22Rv1 (cell line): Measurements from ENCODE around the gene TMEM208.
A peak's percentile ranks its signal among the peaks of the same experiment; 100 is the strongest.

ENCODE experiments used
- CTCF ChIP-seq: fragments of 450-650 bp; IDR thresholded peaks from 2 replicates; pipeline ENCODE4 v1.5.1; 2017; ENCODE audit warnings: mild to moderate bottlenecking
- ZFX ChIP-seq: fragments of 450-650 bp; IDR thresholded peaks from 2 replicates; pipeline ENCODE4 v1.6.1; 2017; ENCODE audit warnings: antibody characterized with exemption, borderline replicate concordance

DNA sequence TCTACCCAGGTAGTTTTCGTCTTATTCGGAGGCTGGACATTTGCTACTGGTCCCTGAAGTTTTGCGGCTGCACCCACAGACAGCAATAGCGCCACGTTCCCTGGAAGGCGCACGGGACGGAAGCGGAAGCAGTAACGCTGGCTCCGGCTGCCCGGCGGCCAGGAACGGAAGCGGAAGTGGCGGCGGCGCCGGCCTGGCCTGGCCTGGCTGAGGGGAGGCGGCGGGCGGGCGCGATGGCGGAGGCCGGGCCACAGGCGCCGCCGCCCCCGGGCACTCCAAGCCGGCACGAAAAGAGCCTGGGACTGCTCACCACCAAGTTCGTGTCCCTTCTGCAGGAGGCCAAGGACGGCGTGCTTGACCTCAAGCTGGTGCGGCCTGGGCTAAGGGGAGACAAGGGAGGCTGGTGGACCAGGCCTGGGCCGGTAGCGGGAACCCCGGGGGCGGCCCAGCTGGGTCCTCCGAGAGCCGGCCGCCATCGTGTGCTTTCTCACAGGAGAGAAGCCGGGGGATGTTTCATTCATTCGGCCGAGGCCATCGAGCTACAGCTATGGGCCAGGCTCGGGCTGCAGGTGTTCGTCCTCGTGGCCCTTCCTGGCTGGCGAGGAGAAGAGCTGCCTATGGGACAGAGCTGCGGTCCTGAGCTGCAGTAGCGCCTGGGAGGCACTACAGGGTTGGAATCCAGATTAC lies 34.8 kb upstream of the TMEM208 start, which contains the start of gene E2F4:
- TF ChIP-seq CTCF (no peak), ZFX (0 out of 2 replicates have a peak, but pooled peaks have one; percentile 30)
